Articular chondrocyte of knee joint (primary cell): ENCODE data around the gene ANKRD13B. TPM values are rescaled to one million over a fixed set of nuclear protein-coding genes. Genes with fewer than 3 reads are reported as not detected.

Experiments
- small RNA-seq: library from RNA; depleted of rRNA; stranded (forward); fragments of <200 nt; gene quantifications from one replicate; pipeline ENCODE3, GENCODE V24; 2012
- total RNA-seq: library from RNA; depleted of rRNA; stranded (reverse); fragments of >200 nt; gene quantifications from 2 replicates; pipeline ENCODE4 v1.2.3, GENCODE V29; 2012

Gene ANKRD13B
- total RNA-seq = 7.1 and 7.7 TPM in 2 replicates

DNA sequence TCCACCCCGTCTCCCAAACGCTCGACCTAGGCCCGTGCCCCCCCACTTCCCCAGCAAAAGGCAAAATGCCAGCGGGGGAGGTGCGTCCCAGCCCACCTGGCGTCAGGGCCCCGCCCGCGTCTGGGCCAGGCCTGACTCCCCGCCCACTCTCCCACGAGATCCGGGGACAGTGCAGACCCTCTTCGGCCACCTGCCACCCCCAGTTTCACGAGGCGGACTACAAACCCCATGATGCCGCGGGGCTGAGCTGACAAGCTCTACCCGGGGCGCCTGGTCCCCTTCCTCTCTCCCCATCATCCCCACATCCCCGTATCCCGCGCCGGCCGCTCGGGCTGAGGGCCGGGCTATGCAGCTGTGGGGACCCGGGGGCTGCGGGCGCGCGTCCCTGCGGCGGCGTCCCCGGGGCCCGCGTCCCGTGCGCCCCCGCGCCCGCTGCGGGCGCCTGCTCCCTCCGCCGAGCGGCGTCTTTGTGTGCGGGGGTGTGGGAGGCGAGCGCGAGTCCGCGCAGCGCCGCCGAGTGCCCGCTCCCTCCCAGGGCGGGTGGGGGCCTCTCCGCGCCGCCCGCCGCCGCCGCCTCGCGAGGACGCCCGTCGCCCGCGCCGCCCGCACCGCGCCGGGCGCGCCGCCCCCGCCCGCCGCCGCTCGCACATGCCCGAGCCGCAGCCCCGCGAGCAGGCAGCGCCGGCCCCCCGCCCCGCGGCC lies at the start of gene ANKRD13B:
TSS of gene ANKRD13B (plus strand) at position 283 of the 702 bp plus-strand sequence. CDS start 490 bp downstream, outside the sequence.

DNA sequence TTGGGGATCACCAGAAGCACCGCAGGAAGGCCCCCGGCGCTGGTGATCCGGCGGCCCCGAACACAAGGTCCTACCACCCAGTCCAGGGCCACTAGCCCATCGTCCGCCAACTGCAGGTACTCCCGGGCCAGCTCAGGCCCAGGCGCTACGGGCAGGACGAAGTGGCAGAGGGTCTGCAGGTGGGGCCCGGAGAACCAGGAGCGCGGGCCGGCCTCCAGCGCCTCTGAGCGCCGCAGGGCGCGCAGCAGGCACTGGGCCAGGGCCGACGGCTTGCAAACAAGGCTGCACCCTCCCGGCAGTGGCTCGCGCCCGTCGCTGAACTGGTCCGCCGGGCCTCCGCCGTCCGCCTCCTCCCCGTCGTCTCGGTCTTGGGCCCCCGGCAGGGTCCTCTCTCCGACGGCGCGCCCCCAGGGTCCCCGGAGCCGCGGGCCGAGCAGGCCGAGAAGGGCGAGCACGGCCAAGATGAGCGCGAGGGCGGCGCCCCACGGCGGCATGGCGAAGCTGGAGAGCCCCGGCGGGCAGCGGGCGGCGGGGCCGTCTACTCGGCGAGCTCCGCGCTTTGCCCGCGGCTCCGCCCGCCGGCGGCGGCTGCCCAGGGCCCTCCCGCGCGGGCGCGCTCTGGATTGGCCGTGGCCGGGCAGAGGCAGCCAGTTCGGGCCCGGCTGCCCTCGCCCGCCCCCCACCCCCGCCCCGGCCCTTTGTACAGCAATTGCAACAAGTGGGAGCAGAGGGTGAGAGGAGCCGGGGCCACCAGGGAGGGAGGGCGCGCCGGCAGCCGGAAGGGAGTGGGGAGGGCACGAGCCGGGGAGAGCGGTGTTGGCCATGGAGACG lies 26.2 kb upstream of the ANKRD13B start, which contains the start of gene ABHD15:
TSS of gene ABHD15 (minus strand) at position 565 of the 831 bp plus-strand sequence. CDS start at position 494, 71 bp downstream.

DNA sequence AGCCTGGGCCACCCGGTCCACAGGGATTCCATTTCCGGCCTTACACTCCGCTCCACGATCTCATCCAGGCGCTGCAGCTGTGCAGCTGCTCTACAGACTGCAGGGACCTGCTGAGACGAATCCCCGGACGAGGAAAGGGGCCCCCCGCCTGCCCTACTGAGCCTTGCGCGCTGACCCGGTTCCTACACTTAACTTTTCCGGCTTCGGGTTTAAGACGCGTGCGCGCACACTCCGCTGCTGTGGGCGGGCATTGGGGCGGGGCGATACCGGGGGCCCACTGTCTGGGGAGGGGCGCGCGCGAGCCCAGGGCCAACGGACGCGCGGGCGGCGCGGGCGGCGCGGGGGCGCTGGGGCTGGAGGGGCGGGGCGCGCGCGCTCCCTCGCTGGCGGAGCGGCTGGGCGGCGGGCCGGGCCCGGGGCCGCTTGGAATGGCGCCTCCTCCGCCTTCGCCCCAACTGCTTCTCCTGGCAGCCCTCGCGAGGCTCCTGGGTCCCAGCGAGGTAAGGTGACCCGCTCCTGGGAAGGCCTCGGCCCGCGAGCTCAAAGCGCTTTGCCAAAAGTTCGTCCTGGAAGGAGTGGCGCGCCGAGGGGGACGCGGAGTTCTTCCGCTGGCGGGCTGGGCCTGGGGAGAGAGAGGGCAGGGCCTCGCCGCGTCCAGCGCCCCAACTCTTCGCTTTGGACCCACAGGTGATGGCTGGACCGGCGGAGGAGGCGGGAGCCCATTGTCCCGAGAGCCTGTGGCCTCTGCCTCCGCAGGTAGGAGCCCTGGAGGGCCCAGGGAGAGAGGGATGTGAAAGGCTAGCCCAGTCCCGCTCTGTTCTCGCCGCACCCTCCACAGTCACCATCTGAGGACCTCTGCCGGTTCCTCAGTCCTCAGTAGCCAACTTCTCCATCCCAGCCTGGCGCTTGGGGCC lies 24.3 kb upstream of the ANKRD13B start, which contains the start of gene TP53I13:
TSS of gene TP53I13 (plus strand) at position 371 of the 914 bp plus-strand sequence. CDS start at position 429, 58 bp downstream.

DNA sequence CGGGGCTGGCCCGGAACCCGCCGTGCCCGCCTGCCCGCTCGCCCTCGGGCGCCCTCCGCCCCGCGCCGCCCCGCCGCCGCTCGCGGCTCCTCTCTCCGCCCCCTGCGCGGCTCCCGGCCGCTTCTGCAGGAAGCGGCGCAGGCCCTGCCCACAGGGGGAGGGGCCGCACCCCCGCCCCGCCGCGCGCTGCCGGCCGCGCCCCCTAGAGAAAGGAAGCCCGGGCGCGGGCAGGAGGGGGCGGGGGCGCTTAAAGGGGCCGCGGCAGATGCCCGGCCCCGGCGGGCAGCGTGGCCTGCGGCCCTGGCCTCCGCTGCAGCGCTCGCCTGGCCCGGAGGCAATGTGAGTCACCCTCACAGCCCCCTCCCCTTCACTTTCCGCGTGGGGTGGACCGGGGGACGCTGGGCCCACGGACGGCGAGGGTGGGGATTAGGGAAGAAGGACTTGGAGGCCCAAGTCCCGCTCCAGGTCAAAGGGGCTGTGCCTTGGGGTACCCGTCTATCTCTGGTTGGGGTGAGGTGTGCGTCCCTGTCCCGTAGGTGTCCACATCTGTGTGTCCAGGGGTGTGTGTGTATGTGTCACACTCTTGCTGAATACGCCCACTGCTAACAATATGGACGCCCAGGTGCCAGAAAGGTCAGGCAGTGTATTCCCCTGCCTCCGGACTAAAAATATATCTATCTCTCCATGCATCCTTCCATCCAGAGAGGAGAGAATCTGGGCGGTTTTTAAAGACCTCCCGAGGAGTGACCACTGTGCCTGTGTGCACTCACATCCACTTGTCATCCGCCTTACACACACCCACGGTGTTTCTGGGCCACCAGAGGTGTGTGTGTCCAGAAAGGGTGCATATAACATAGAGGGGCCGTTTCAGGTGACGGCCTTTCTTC lies 3.2 kb upstream of the ANKRD13B start, which contains the start of gene GIT1:
TSS of gene GIT1 (minus strand) at position 125 of the 887 bp plus-strand sequence. CDS start 270 bp downstream, outside the sequence.

DNA sequence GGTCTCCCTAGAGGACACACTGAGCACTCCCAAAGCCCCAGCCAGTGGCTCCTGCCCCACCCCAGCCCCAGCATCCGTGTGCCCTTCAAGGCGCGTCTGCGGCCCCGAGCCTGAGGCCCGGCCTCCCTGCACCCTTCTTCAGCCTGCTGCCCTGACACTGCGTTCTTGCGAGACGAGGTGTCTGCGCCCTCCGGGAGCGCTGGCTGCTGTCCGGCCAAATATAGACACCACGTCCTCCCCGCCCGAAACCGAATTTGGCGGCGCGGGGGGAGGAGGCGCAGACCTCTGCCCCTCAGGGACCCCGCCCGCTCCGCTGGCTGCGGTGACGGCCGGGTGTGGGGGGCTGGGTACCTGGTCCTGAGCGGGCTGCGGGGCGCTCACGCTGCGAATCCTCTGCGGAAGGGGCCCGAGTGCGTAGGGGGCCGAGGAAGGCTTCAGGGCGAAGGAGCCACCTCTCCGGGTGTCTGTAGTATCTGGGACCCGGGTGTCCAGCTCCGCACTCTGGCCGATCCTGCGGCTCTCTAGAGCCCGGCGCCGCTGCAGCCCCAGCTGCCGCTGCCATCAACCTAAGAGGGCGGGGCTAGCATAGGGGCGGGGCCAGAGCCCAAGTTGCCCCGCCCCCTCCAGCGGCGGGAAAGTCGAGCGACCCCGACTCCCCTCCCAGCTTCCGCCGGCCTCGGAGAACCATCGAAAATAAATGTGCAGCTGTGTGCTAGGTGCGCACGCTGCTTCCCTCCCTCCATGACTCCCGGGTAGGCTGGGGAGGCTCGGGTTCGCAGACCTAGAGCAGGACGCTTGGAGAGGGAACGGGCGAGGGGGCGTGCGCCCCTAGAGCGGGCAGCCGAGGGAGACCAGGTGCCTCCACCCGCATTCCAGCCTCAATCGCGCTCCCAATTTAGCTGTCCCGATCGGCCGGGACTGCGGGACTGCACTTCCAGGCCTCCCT lies 29.7 kb downstream of the ANKRD13B start, which contains the start of gene CORO6:
TSS of gene CORO6 (minus strand) at position 576 of the 946 bp plus-strand sequence. CDS start 1,491 bp downstream, outside the sequence.

Small RNA genes lying within 50 kb of the gene (small RNA-seq; reads per million reads assigned to genes)
- not detected for gene RNU6-920P

Other genes starting within 250 kb of the ANKRD13B start
- gene TAOK1, start 202.8 kb upstream of the ANKRD13B start, total RNA-seq = 88.1 and 89.4 TPM in 2 replicates
- 8.5 and 9.0 TPM in 2 replicates for gene ABHD15, start 26.1 kb upstream of the ANKRD13B start, total RNA-seq
- 43.4 and 46.5 TPM in 2 replicates for gene TP53I13, start 24.4 kb upstream of the ANKRD13B start, total RNA-seq
- gene GIT1, start 3.5 kb upstream of the ANKRD13B start, total RNA-seq = 22.9 and 24.0 TPM in 2 replicates
- 4.5 and 4.7 TPM in 2 replicates for gene CORO6, start 29.8 kb downstream of the ANKRD13B start, total RNA-seq